ENCODE results near the gene MALRD1. TPM values are rescaled to one million over a fixed set of nuclear protein-coding genes. Genes with fewer than 3 reads are reported as not detected.

The MALRD1 gene
- total RNA-seq, 1 donor from 2014 or later = 1.5 TPM

DNA sequence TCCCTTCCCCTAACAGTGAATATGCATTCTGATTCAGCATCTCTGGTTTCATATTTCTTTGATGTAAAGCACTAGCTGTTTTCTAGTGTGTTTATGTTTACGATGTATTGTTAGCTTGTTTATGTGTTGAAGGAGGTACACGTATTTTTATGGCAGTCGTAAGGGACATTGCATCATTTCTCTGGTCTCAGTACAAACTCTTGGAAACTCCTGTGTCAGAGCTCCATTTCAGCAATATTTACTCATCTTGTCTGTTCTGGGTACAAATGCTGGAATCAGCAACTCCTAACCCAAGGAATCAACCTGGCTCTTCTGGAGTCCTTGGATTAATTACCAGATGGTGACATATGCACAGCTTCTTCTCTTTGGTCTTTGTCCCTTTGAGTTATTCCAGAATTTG, 497.6 kb downstream of the MALRD1 start:
- Mint-ChIP-seq H3K4me1 (ENCODE audit: low read depth) (no peaks in the 10 kb centered on the region), H3K9me3 (ENCODE audit: low read depth) (peaks cover 4% of the 10 kb centered on the region), H3K36me3 (ENCODE audit: insufficient read depth) (no peaks in the 10 kb centered on the region), H3K4me3 (ENCODE audit: low read depth) (no peak overlapping the region), H3K27ac (no peak overlapping the region), H3K27me3 (no peaks in the 10 kb centered on the region)
- no peak for DNase-seq (ENCODE audit: low spot score, unreplicated experiment)
- no peak for TF ChIP-seq CTCF (IDR thresholded peaks at IDR 0.05; ENCODE audit: unreplicated experiment)

GRCh38 chr10:19549503-19549902, 500.9 kb downstream of the MALRD1 start:
- H3K9me3 Mint-ChIP-seq (ENCODE audit: low read depth) = peaks cover 5% of the 10 kb centered on the region
- no peaks in the 10 kb centered on the region for H3K27me3 Mint-ChIP-seq
- no peak for DNase-seq (ENCODE audit: low spot score, unreplicated experiment)
- no peak for TF ChIP-seq CTCF (IDR thresholded peaks at IDR 0.05; ENCODE audit: unreplicated experiment)
- H3K27ac Mint-ChIP-seq = no peak overlapping the region
- H3K4me3 Mint-ChIP-seq (ENCODE audit: low read depth) = no peak overlapping the region
- no peaks in the 10 kb centered on the region for H3K36me3 Mint-ChIP-seq (ENCODE audit: insufficient read depth)
- no peaks in the 10 kb centered on the region for H3K4me1 Mint-ChIP-seq (ENCODE audit: low read depth)

DNA sequence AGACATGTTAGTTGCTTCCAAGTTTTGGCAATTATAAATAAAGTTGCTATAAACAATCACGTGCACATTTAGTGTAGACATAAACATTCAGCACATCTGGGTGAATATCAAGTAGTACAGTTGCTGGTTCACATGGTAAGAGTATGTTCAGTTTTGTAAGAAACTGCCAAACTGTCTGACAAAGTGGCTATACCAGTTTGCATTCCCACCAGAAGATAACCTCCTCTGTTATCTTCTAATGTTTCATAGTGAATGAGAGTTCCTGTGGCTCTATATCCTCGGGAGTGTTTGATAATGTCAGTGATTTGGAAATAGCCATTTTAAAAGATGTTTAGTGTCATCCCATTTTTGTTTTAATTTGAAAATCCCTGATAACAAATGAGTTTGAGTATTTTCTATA, 508.1 kb downstream of the MALRD1 start:
- H3K9me3 Mint-ChIP-seq (ENCODE audit: low read depth) = peaks cover 16% of the 10 kb centered on the region
- no peak overlapping the region for H3K4me3 Mint-ChIP-seq (ENCODE audit: low read depth)
- DNase-seq (ENCODE audit: low spot score, unreplicated experiment) = no peak
- no peaks in the 10 kb centered on the region for H3K36me3 Mint-ChIP-seq (ENCODE audit: insufficient read depth)
- TF ChIP-seq CTCF (IDR thresholded peaks at IDR 0.05; ENCODE audit: unreplicated experiment) = no peak
- no peak overlapping the region for H3K27ac Mint-ChIP-seq
- H3K4me1 Mint-ChIP-seq (ENCODE audit: low read depth) = no peaks in the 10 kb centered on the region
- no peaks in the 10 kb centered on the region for H3K27me3 Mint-ChIP-seq

DNA sequence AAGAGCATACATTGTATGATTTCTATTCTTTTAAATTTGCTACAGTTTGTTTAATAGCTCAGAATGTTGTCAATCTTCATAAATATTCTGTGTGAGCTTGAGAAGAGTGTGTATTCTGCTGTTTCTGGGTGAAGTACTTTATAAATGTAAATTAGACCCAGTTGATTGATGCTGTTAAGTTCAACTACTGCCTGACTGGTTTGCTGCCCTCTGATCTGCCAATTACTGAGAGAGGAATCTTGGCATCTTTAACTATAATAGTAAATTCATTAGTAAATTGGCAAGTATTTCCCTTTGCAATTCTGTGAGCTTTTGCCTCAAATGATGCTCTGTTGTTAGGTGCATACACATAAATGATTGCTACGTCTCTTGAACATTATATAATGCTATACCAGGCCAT, 512.6 kb downstream of the MALRD1 start:
- Mint-ChIP-seq H3K4me3 (ENCODE audit: low read depth) (no peak overlapping the region), H3K9me3 (ENCODE audit: low read depth) (peaks cover 8% of the 10 kb centered on the region)
- no peak for TF ChIP-seq CTCF (IDR thresholded peaks at IDR 0.05; ENCODE audit: unreplicated experiment)

DNA sequence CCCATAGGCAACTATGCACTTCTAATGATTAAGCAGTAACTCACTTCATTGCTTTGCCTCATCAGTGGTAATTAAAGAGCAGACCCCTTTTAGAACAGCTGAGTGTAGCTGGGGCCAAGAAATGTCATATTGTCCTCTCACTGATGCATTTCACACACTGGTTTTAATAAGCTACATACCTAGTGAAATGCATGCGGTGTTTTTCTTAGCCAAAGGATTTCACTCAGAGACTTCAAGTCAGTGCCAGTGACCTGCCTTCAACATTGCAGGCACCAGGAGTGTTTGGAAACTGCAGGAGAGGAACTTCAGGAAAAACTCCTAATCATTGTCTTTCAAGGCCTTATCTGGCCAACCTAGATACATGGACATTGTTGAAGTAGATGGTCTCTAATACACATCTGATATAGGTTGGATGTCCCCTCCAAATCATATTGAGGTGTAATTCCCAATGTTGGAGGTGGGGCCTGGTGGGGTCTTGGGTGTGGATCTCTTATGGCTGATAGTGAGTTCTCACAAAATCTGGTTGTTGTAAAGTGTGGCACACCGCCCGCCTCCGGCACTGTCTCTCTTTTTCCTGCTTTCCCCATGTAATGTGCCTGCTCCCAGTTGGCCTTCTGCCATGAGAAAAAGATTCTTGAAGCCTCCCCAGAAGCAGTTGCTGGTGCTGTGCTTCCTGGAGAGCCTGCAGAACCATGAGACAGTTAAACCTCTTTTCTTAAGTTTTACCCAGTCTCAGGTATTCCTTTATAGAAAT, 515.0 kb downstream of the MALRD1 start:
- TF ChIP-seq CTCF (IDR thresholded peaks at IDR 0.05; ENCODE audit: unreplicated experiment) = no peak
- no peaks in the 10 kb centered on the region for H3K4me1 Mint-ChIP-seq (ENCODE audit: low read depth)
- H3K4me3 Mint-ChIP-seq (ENCODE audit: low read depth) = no peak overlapping the region
- no peaks in the 10 kb centered on the region for H3K9me3 Mint-ChIP-seq (ENCODE audit: low read depth)
- no peak overlapping the region for H3K27ac Mint-ChIP-seq
- DNase-seq (ENCODE audit: low spot score, unreplicated experiment) = no peak
- no peaks in the 10 kb centered on the region for H3K36me3 Mint-ChIP-seq (ENCODE audit: insufficient read depth)
- no peaks in the 10 kb centered on the region for H3K27me3 Mint-ChIP-seq

More for the DNA sequence above, 512.6 kb downstream of the MALRD1 start:
- Mint-ChIP-seq H3K36me3 (ENCODE audit: insufficient read depth) (no peaks in the 10 kb centered on the region), H3K27me3 (no peaks in the 10 kb centered on the region), H3K27ac (no peak overlapping the region), H3K4me1 (ENCODE audit: low read depth) (no peaks in the 10 kb centered on the region)
- DNase-seq (ENCODE audit: low spot score, unreplicated experiment) = no peak

All from progenitor cell of endocrine pancreas (in vitro differentiated cells).